RKO (cell line): ENCODE measurements around the gene SEC11C.

Experiments
- DNase-seq: peaks from one replicate; pipeline ENCODE4 v3.0.0-alpha.2; 2016; ENCODE audit warnings: low spot score

Gene SEC11C

DNA sequence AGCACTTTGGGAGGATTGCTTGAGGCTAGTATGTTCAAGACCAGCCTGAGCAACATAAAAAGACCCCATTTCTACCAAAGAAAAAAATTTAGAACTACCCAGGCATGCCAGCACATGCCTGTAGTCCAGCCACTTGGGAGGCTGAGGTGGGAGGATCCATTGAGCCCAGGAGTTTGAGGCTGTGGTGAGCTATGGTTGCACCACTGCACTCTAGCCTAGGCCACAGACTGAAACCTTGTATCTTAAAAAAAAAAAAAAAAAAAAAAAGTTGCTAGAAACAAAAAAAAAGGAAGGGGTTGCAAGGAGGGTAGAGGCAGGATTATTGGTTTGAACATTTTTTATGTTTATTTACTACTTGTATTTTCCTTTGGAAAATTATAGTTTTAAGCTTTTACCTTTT lies 4.8 kb downstream of the SEC11C start:
- no peak for DNase-seq

DNA sequence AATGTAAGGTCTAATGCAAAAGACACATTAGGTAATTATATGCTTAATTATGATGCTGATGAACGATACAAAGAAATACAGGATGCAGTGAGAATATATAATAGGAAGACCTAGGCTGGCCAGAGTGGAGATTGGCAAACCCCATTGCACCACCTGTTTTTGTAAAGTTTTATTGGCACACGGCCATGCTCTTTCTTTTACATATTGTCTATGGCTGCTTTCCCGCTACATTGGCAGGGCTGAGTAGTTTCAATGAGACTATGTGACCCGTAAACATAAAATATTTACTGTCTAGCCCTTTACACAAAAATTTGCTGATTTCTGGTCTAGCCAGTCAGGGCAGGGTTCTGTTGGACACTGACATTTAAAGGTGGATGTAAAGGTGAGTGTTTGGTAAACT lies 5.4 kb downstream of the SEC11C start:
- no peak for DNase-seq

DNA sequence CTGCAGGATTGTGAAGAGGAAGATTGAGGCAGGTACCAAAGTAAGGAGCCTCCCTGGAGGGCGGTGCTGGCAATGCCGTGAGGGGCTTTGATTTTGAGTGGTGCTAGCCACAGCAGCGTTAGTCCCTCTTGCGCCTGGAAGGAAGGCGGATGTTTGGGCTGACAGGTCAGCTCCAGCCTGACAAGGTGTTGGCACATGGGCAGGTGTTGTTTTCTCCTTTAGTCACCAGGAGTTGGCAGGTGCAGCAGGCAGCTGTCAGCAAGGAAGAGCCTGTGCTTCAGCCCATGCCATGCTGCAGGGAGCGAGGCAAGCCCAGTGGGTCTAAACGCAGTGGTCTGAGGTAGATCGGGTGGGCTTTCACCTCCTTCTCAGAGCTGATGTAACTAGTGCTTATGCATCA lies 8.5 kb downstream of the SEC11C start:
- DNase-seq, result no peak

GRCh38 chr18:59149007-59149406 lies 9.3 kb downstream of the SEC11C start:
- no peak for DNase-seq

GRCh38 chr18:59149416-59149815 lies 9.7 kb downstream of the SEC11C start:
- DNase-seq, result no peak

DNA sequence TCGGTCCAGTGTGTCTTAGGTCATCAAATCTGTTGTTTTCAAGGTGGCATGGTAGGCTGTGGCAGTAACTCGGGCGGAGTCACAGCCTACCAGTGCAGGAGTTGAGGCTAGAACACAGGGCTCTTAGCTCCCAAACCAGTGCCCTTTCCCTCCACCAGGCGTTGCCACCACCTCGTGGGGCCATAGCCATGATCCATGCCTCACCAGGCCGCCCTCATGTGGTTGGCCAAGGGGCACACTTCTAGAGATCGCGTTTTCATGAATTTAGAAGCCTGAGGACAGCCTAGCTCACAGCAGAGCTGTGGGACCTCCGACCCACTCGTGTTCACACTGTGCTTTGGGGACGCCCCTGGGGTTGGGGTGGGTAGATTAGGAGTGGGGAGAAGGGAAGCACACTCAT lies 10.6 kb downstream of the SEC11C start:
- no peak for DNase-seq

DNA sequence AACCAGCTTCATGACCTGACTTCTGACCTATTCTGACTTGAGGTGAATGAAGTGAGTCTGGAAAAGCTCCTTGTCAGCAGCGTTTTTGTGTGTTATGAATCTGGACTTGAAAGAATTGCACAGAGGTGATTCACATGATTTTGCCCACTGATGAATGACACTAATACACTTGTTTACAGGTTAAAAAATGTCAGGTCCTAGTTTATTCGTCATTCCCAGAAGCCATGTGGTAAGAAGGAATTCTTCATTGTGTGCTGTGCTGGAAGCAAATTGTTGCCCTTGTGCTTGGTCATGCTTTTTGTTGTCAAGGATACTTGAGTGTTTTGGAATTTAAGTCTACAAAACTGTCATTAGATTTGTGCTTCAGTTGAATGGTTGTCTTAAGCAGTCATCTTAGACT lies 15.5 kb downstream of the SEC11C start:
- DNase-seq, result no peak

GRCh38 chr18:59156316-59156715 lies 16.6 kb downstream of the SEC11C start:
- no peak for DNase-seq

DNA sequence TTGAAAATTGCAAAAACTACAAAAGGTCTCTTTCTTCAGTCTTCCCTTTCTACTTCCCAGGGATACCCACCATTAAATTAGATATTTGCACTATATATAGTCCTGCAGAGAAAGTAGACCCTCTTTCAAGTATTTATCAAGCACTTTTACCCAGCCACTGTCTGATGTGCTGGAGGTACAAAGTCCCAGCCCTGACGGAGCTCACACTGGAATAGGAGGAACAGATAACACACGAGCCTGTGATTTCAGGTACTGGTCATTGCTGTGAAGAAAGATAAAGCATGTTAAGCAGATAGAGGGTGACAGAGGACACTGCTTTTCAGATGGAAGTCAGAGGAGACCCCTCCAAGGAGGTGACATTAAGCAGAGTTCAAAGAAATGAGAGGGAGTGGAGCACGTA lies 19.6 kb downstream of the SEC11C start:
- no peak for DNase-seq

DNA sequence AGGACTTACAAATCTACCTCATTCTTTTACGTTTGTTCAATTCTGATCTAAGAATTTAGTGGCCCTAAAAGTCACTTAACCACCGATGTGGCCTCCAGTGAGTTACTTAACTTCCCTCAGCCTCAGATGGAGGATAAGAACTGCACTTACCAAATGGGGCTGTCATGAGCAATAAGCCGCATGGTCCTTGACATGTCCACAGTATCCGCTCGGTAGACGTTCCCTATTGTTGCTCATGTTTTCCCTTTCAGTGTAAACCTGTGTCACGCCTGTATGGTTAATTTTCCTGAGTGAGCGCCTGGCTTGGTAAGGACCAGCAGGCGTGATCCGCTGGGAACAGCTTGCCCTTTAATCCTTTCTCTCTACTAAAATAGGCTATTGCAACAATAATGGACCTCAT lies 20.3 kb downstream of the SEC11C start:
- no peak for DNase-seq

DNA sequence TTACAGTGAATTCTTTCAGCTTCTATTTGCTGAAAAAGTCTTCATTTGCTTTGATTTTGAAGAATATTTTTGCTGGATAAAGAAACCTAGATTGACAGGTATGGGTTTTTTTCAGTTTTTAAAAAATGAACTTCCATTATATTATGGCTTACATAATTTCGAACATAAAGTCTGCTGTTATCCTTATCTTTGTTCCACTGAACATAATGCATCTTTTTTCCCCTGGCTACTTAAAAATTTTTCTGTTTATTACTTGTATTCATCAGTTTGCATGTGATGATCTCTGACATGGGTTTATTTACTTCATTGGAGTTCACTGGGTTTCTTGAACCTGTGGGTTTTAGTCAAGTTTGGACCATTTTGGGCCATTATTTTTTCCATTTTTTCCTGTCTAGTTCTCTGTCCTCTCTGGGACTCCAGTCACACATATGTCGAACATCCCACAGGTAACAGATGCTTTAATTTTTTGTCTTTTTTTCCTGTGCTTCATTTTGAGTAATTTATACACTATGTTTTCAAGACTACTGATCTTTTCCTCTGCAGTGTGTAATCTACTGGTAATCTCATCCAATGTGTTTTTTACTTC lies 33.1 kb downstream of the SEC11C start:
- no peak for DNase-seq

DNA sequence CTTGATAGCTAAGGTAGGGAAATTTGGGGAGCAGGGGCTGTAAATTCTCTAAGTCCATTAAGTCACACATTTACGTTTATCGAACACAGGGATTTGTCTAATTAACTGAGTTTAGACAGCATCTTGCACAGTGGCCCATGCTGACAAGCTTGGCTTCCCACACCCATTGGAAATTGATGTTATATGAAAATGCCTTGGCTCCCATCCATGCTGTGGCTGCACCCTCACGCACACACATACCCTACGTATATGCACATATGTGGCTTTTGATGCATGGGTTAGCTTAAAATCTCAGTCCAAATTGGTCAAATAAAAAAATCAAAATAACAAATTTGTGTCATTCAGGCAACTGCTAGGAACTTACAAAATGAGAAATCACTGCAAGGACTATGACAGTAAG lies 37.8 kb downstream of the SEC11C start:
- no peak for DNase-seq

- DNase-seq, result no peak
These were observed 40.6 kb downstream of the SEC11C start for GRCh38 chr18:59180150-59180845.

- no peak for DNase-seq
These were observed 43.0 kb downstream of the SEC11C start for GRCh38 chr18:59182673-59183072.

- no peak for DNase-seq
These were observed 49.3 kb downstream of the SEC11C start for GRCh38 chr18:59189008-59189407.

GRCh38 chr18:59189746-59190145 lies 50.1 kb downstream of the SEC11C start:
- DNase-seq, result no peak

DNA sequence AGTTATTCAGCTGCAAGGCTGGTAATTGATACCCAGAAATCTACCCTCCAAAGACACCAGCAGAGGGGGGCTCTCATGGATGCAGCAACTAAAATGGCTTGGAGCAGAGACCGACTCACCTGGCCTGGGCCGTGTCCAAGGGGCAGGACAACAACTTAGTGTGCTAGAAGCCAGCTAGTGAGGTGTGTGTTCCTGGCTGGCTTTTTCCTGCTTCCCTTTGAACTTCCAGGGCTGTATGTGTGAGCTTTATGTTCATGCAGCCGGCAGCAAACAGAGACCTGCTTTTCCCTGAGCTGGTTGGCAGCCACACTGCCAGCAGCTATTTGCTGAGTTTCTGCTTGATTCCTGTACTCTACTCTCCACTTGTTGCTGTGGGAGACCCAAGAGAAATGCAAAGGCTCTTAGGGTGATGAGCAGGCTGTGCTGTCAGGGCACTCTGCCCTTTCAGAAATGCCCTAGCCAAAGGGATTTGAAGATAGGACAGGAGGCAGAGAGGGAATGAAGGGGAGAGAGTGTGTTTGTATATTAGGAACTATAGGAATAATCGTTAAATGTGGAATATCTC lies 56.6 kb downstream of the SEC11C start:
- no peak for DNase-seq

DNA sequence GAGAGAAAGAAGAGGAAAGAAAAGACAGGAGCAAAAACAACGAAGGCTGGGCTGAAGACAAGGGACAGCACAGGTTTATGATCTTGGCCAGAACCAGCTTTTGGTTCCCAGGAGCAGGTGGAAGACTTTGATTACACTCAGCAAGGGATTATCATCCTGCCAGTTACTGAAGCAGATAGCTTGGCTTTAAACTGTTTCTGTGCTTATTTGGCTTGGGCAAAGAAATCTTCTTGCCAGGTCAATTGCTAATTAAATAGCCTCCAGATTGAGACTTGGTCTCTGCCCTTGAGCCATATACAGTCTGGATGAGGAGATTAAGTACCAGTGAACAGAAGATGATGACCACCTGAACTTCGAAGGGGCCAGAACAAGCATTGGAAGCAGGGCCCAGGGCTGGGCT lies 58.0 kb downstream of the SEC11C start:
- DNase-seq, result no peak

DNA sequence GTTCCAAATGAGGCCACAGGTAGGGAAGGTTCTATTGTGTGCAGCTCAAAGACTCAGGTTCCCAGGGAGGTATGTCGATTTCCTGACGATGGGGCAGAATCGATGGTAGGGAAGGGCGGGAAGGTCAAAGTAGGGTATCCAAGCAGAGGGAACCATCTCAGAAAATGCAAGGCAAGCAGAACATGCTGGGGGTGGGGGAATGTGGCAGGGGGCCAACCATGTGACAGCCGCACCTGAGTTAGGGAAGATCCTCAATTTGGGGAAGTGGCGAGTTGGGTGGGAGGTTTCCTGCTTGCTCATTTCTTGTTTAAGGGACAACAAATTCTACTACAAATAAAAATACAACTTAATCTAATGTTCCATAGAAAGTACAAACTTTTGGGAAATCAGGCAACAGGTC lies 58.5 kb downstream of the SEC11C start:
- no peak for DNase-seq

DNA sequence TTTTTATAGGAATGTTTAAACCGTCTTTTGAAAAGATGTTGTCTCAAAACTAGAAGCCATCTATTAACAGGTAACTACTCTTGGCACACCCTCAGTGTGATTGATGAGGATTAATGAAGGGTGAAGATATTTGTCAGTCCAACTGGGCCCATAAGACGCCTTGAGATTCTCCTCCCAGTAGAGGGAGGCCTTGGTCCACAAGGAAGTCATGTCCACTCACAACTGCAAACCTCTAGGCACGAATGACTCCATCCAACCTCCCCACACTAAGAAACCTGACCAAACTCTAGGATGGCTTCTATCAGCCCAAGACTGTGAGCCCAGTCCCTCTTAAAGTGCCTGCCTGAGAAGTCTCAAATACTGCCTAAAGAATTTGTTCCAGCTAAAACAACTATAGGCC lies 61.1 kb downstream of the SEC11C start:
- peak; percentile 5 for DNase-seq

GRCh38 chr18:59202258-59202820 lies 62.7 kb downstream of the SEC11C start:
- DNase-seq, result no peak

- no peak for DNase-seq
These were observed 67.8 kb downstream of the SEC11C start for GRCh38 chr18:59207506-59207905.
